Measurements from ENCODE around the gene RAMAC.
A peak's percentile ranks its signal among the peaks of the same experiment; 100 is the strongest.
"Not testable (repeated sequence)": the region's sequence is repeated elsewhere in the genome, so short reads cannot be mapped to it uniquely, and the experiment has no call there.

The RAMAC gene

GRCh38 chr15:82977076-82977475, 8.9 kb upstream of the RAMAC start:
- Mint-ChIP-seq H3K36me3 (no peaks in the 10 kb centered on the region), H3K4me1 (no peaks in the 10 kb centered on the region), H3K27me3 (no peaks in the 10 kb centered on the region), H3K9me3 (no peaks in the 10 kb centered on the region), H3K27ac (no peak overlapping the region), H3K4me3 (no peak overlapping the region)
- CTCF ChIA-PET: interaction anchor here (1.5 kb wide), 1 partner anchor 8 kb away, joined by 3 read pairs; no protein-coding TSS in a partner anchor
- no peak for DNase-seq

GRCh38 chr15:82978438-82978837, 7.6 kb upstream of the RAMAC start:
- no peaks in the 10 kb centered on the region for H3K27me3 Mint-ChIP-seq
- CTCF ChIA-PET: interaction anchor here (1.5 kb wide), 1 partner anchor 10 kb away, joined by 3 read pairs; no protein-coding TSS in a partner anchor
- no peaks in the 10 kb centered on the region for H3K4me1 Mint-ChIP-seq
- H3K4me3 Mint-ChIP-seq: no peak overlapping the region
- H3K27ac Mint-ChIP-seq: no peak overlapping the region
- DNase-seq: no peak
- peaks cover 3% of the 10 kb centered on the region for H3K36me3 Mint-ChIP-seq
- no peaks in the 10 kb centered on the region for H3K9me3 Mint-ChIP-seq

GRCh38 chr15:82979726-82980125, 6.3 kb upstream of the RAMAC start:
- DNase-seq: no peak
- H3K4me1 Mint-ChIP-seq: peaks cover 2% of the 10 kb centered on the region
- no peaks in the 10 kb centered on the region for H3K27me3 Mint-ChIP-seq
- H3K36me3 Mint-ChIP-seq: peaks cover 5% of the 10 kb centered on the region
- no peak overlapping the region for H3K27ac Mint-ChIP-seq
- H3K9me3 Mint-ChIP-seq: no peaks in the 10 kb centered on the region
- CTCF ChIA-PET: no interaction called here
- H3K4me3 Mint-ChIP-seq: no peak overlapping the region

GRCh38 chr15:82980981-82981380, 5.0 kb upstream of the RAMAC start:
- H3K4me1 Mint-ChIP-seq: peaks cover 13% of the 10 kb centered on the region
- no peak for DNase-seq
- H3K27ac Mint-ChIP-seq: no peak overlapping the region
- no peak overlapping the region for H3K4me3 Mint-ChIP-seq
- H3K27me3 Mint-ChIP-seq: no peaks in the 10 kb centered on the region
- CTCF ChIA-PET: no interaction called here
- peaks cover 11% of the 10 kb centered on the region for H3K36me3 Mint-ChIP-seq
- H3K9me3 Mint-ChIP-seq: no peaks in the 10 kb centered on the region

- Mint-ChIP-seq H3K27ac (peak overlapping the region; percentile 91), H3K4me3 (peak overlapping the region; percentile 97), H3K36me3 (peaks cover 40% of the 10 kb centered on the region), H3K27me3 (no peaks in the 10 kb centered on the region), H3K9me3 (no peaks in the 10 kb centered on the region), H3K4me1 (peaks cover 34% of the 10 kb centered on the region)
- CTCF ChIA-PET: interaction anchor here (0.8 to 2.9 kb wide), 5 partner anchors 10 to 456 kb away, joined by 3 to 10 read pairs (median 8); no protein-coding TSS in a partner anchor
- DNase-seq: peak; percentile 45
These were observed 401 bp downstream of the RAMAC start for GRCh38 chr15:82986442-82986780.

- Mint-ChIP-seq H3K36me3 (peaks cover 25% of the 10 kb centered on the region), H3K4me3 (no peak overlapping the region), H3K9me3 (no peaks in the 10 kb centered on the region), H3K27me3 (no peaks in the 10 kb centered on the region), H3K27ac (no peak overlapping the region), H3K4me1 (peaks cover 8% of the 10 kb centered on the region)
- CTCF ChIA-PET: interaction anchor here (0.6 to 1.1 kb wide), 2 partner anchors 143 to 450 kb away, joined by 3 read pairs; no protein-coding TSS in a partner anchor
- no peak for DNase-seq
These were observed 6.5 kb downstream of the RAMAC start for GRCh38 chr15:82992436-82992998.

- DNase-seq: no peak
- H3K4me1 Mint-ChIP-seq: peaks cover 6% of the 10 kb centered on the region
- H3K27ac Mint-ChIP-seq: no peak overlapping the region
- H3K27me3 Mint-ChIP-seq: no peaks in the 10 kb centered on the region
- H3K36me3 Mint-ChIP-seq: peaks cover 21% of the 10 kb centered on the region
- CTCF ChIA-PET: no interaction called here
- no peaks in the 10 kb centered on the region for H3K9me3 Mint-ChIP-seq
- no peak overlapping the region for H3K4me3 Mint-ChIP-seq
These were observed 7.1 kb downstream of the RAMAC start for GRCh38 chr15:82993144-82993543.

- Mint-ChIP-seq H3K4me3 (no peak overlapping the region), H3K36me3 (peaks cover 9% of the 10 kb centered on the region), H3K9me3 (no peaks in the 10 kb centered on the region), H3K4me1 (peaks cover 3% of the 10 kb centered on the region), H3K27me3 (no peaks in the 10 kb centered on the region), H3K27ac (no peak overlapping the region)
- CTCF ChIA-PET: interaction anchor here (0.6 kb wide), 1 partner anchor 145 kb away, joined by 3 read pairs; no protein-coding TSS in a partner anchor
- no peak for DNase-seq
These were observed 9.1 kb downstream of the RAMAC start for GRCh38 chr15:82995076-82995475.

GRCh38 chr15:82995938-82996337, 9.9 kb downstream of the RAMAC start:
- CTCF ChIA-PET: interaction anchor here (1.0 kb wide), 1 partner anchor 130 kb away, joined by 3 read pairs; no protein-coding TSS in a partner anchor
- Mint-ChIP-seq H3K27me3 (no peaks in the 10 kb centered on the region), H3K36me3 (peaks cover 5% of the 10 kb centered on the region), H3K27ac (no peak overlapping the region), H3K9me3 (no peaks in the 10 kb centered on the region), H3K4me3 (no peak overlapping the region), H3K4me1 (peaks cover 8% of the 10 kb centered on the region)
- DNase-seq: no peak

- Mint-ChIP-seq H3K27me3 (no peaks in the 10 kb centered on the region), H3K27ac (no peak overlapping the region), H3K4me1 (peaks cover 8% of the 10 kb centered on the region), H3K4me3 (no peak overlapping the region), H3K9me3 (no peaks in the 10 kb centered on the region), H3K36me3 (no peaks in the 10 kb centered on the region)
- no peak for DNase-seq
- CTCF ChIA-PET: interaction anchor here (0.8 to 4.9 kb wide), 12 partner anchors 11 to 469 kb away, joined by 3 to 61 read pairs (median 4); partner anchors contain the start of genes C15orf40 and RAMAC
These were observed 13.4 kb downstream of the RAMAC start for GRCh38 chr15:82999426-82999825.

GRCh38 chr15:82999905-83000671, 14.1 kb downstream of the RAMAC start:
- CTCF ChIA-PET: interaction anchor here (0.6 to 4.9 kb wide), 17 partner anchors 11 to 469 kb away, joined by 3 to 61 read pairs (median 4); partner anchors contain the start of genes C15orf40 and RAMAC
- Mint-ChIP-seq H3K4me1 (peaks cover 8% of the 10 kb centered on the region), H3K36me3 (peaks cover 4% of the 10 kb centered on the region), H3K27ac (no peak overlapping the region), H3K4me3 (peak overlapping the region; percentile 47), H3K9me3 (no peaks in the 10 kb centered on the region), H3K27me3 (no peaks in the 10 kb centered on the region)
- peak; percentile 55 for DNase-seq

- not testable (repeated sequence) for H3K4me3 Mint-ChIP-seq, H3K27me3 Mint-ChIP-seq, H3K9me3 Mint-ChIP-seq, H3K4me1 Mint-ChIP-seq, H3K36me3 Mint-ChIP-seq, DNase-seq, H3K27ac Mint-ChIP-seq
- CTCF ChIA-PET: interaction anchor here (1.3 to 4.9 kb wide), 13 partner anchors 10 to 470 kb away, joined by 3 to 61 read pairs (median 4); partner anchors contain the start of genes C15orf40 and RAMAC
These were observed 14.6 kb downstream of the RAMAC start for GRCh38 chr15:83000672-83001031.

GRCh38 chr15:83010709-83011270, 24.8 kb downstream of the RAMAC start:
- no peaks in the 10 kb centered on the region for H3K27me3 Mint-ChIP-seq
- CTCF ChIA-PET: interaction anchor here (0.7 to 3.3 kb wide), 15 partner anchors 11 to 480 kb away, joined by 3 to 20 read pairs (median 4); no protein-coding TSS in a partner anchor
- peaks cover 42% of the 10 kb centered on the region for H3K4me1 Mint-ChIP-seq
- H3K36me3 Mint-ChIP-seq: peaks cover 41% of the 10 kb centered on the region
- H3K27ac Mint-ChIP-seq: peak overlapping the region; percentile 97
- H3K9me3 Mint-ChIP-seq: no peaks in the 10 kb centered on the region
- H3K4me3 Mint-ChIP-seq: peak overlapping the region; percentile 96
- DNase-seq: peak; percentile 88
